Mesendoderm (in vitro differentiated cells): ENCODE data around the gene LGR6.

Experiments used
- DNase-seq: peaks from one replicate; pipeline ENCODE4 v3.0.0; 2013
- H2AK5ac ChIP-seq: 2 replicates; pipeline ENCODE4 v1.6.1; 2013; ENCODE audit warnings: low read length, inconsistent platforms
- H2BK120ac ChIP-seq: 2 replicates; pipeline ENCODE4 v1.6.1; 2013; ENCODE audit warnings: low read depth, mild to moderate bottlenecking, low read length, moderate library complexity, mixed read lengths
- H2BK15ac ChIP-seq: replicated peaks from 2 replicates; pipeline ENCODE4 v1.6.1; 2013; ENCODE audit warnings: low read depth, mild to moderate bottlenecking, moderate library complexity
- H2BK5ac ChIP-seq: 2 replicates; pipeline ENCODE4 v1.6.1; 2013; ENCODE audit warnings: low read length, inconsistent platforms
- H3K18ac ChIP-seq: 2 replicates; pipeline ENCODE4 v1.6.1; 2013; ENCODE audit warnings: mild to moderate bottlenecking, low read length, mixed read lengths
- H3K23ac ChIP-seq: one replicate; pipeline ENCODE4 v1.6.1; 2013; ENCODE audit warnings: low read length
- H3K27ac ChIP-seq: 2 replicates; pipeline ENCODE4 v1.5.1; 2013; ENCODE audit warnings: low read depth, mild to moderate bottlenecking, inconsistent platforms, low read length, moderate library complexity
- H3K27me3 ChIP-seq: 2 replicates; pipeline ENCODE4 v1.6.1; 2013; ENCODE audit warnings: low read length, control low read depth, mild to moderate bottlenecking, inconsistent platforms; ENCODE audit not compliant: insufficient read depth, poor library complexity
- H3K36me3 ChIP-seq: 2 replicates; pipeline ENCODE4 v1.6.1; 2013; ENCODE audit warnings: low read length, inconsistent platforms; ENCODE audit not compliant: control insufficient read depth, insufficient read depth
- H3K4ac ChIP-seq: one replicate; pipeline ENCODE4 v1.6.1; 2013; ENCODE audit warnings: low read depth, mild to moderate bottlenecking, low read length, moderate library complexity
- H3K4me1 ChIP-seq: 2 replicates; pipeline ENCODE4 v1.6.1; 2013; ENCODE audit warnings: low read depth, low read length, inconsistent platforms; ENCODE audit not compliant: control insufficient read depth
- H3K4me2 ChIP-seq: 2 replicates; pipeline ENCODE4 v1.6.1; 2013; ENCODE audit warnings: low read length
- H3K4me3 ChIP-seq: 2 replicates; pipeline ENCODE4 v1.5.1; 2013; ENCODE audit warnings: mild to moderate bottlenecking, low read length
- H3K56ac ChIP-seq: one replicate; pipeline ENCODE4 v1.6.1; 2013; ENCODE audit warnings: low read length
- H3K79me1 ChIP-seq: 2 replicates; pipeline ENCODE4 v1.6.1; 2013; ENCODE audit warnings: low read length, inconsistent platforms
- H3K79me2 ChIP-seq: 2 replicates; pipeline ENCODE4 v1.6.1; 2013; ENCODE audit warnings: mild to moderate bottlenecking, low read length; ENCODE audit not compliant: control insufficient read depth, insufficient read depth
- H3K9ac ChIP-seq: 2 replicates; pipeline ENCODE4 v1.6.1; 2013; ENCODE audit warnings: low read length, inconsistent platforms
- H4K5ac ChIP-seq: one replicate; pipeline ENCODE4 v1.6.1; 2013; ENCODE audit warnings: low read length
- H4K8ac ChIP-seq: one replicate; pipeline ENCODE4 v1.6.1; 2013; ENCODE audit warnings: low read depth, mild to moderate bottlenecking, control low read depth, low read length, moderate library complexity
- WGBS: extraction: QIAGEN DNeasy Blood & Tissue Kit; methylation state at CpG from one replicate; pipeline ENCODE4 v1.1.7; 2013; ENCODE audit warnings: low lambda C conversion rate, missing lambda C conversion rate; ENCODE audit not compliant: insufficient coverage; ENCODE audit errors: extremely low coverage; 5-methylcytosine and 5-hydroxymethylcytosine counted together

The LGR6 gene

GRCh38 chr1:202168861-202169260 lies 24.7 kb upstream of the LGR6 start:
- no peak overlapping the region for H2AK5ac ChIP-seq
- no peak overlapping the region for H3K23ac ChIP-seq
- no CpG with 5 or more reads among the region's 7 CpGs for WGBS
- no peak overlapping the region for H3K18ac ChIP-seq
- H3K9ac ChIP-seq = no peak overlapping the region
- H3K4ac ChIP-seq = no peak overlapping the region
- H3K4me3 ChIP-seq = no peak overlapping the region
- no peak overlapping the region for H2BK120ac ChIP-seq
- H4K5ac ChIP-seq = no peak overlapping the region
- H3K56ac ChIP-seq = no peak overlapping the region
- H3K36me3 ChIP-seq = no peaks in the 10 kb centered on the region
- no peaks in the 10 kb centered on the region for H3K79me2 ChIP-seq
- no peak overlapping the region for H3K4me2 ChIP-seq
- H3K79me1 ChIP-seq = no peaks in the 10 kb centered on the region
- no peaks in the 10 kb centered on the region for H3K4me1 ChIP-seq
- no peak for DNase-seq
- no peak overlapping the region for H3K27ac ChIP-seq
- no peaks in the 10 kb centered on the region for H3K27me3 ChIP-seq
- no peak overlapping the region for H2BK5ac ChIP-seq
- H4K8ac ChIP-seq = no peak overlapping the region
- no peak overlapping the region for H2BK15ac ChIP-seq

DNA sequence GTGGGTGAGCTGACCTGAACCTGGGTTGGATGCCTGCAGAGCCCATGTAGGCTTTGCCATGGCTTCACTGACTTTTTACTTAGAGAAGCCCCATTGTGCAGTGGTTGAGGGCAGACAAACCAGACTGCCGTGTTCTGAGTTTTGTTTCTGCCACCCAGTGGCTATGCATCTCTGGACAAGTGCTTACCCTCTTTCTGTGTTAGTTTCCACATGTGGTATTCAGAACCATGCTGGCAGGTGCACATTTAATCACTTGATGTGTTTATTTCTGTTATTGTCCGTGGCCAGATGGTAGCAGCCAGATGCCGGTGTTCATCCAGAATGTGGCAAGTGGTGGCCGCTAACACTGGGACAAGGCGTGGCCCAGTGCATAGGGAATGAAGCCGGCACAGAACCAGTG lies 22.9 kb upstream of the LGR6 start:
- Histone ChIP-seq H2AK5ac (no peak overlapping the region), H3K56ac (no peak overlapping the region), H2BK15ac (no peak overlapping the region), H2BK120ac (no peak overlapping the region), H3K36me3 (no peaks in the 10 kb centered on the region), H3K4me2 (no peak overlapping the region), H3K79me1 (no peaks in the 10 kb centered on the region), H3K79me2 (no peaks in the 10 kb centered on the region), H3K4me1 (no peaks in the 10 kb centered on the region), H4K8ac (no peak overlapping the region), H3K4ac (no peak overlapping the region), H3K23ac (no peak overlapping the region), H3K9ac (no peak overlapping the region), H3K18ac (no peak overlapping the region), H3K27ac (no peak overlapping the region), H2BK5ac (no peak overlapping the region), H3K27me3 (no peaks in the 10 kb centered on the region), H4K5ac (no peak overlapping the region), H3K4me3 (no peak overlapping the region)
- DNase-seq = no peak
- no CpG with 5 or more reads among the region's 6 CpGs for WGBS

- H2BK15ac ChIP-seq = no peak overlapping the region
- H3K18ac ChIP-seq = no peak overlapping the region
- no peak overlapping the region for H3K9ac ChIP-seq
- no peaks in the 10 kb centered on the region for H3K79me2 ChIP-seq
- H4K8ac ChIP-seq = no peak overlapping the region
- no peak overlapping the region for H3K4ac ChIP-seq
- H3K4me2 ChIP-seq = no peak overlapping the region
- H3K23ac ChIP-seq = no peak overlapping the region
- no peak overlapping the region for H2BK5ac ChIP-seq
- H3K27ac ChIP-seq = no peak overlapping the region
- no peaks in the 10 kb centered on the region for H3K79me1 ChIP-seq
- no peak overlapping the region for H4K5ac ChIP-seq
- no peaks in the 10 kb centered on the region for H3K36me3 ChIP-seq
- WGBS = no CpG with 5 or more reads among the region's 11 CpGs
- no peak overlapping the region for H2AK5ac ChIP-seq
- H3K4me3 ChIP-seq = no peak overlapping the region
- H2BK120ac ChIP-seq = no peak overlapping the region
- no peak overlapping the region for H3K56ac ChIP-seq
- no peaks in the 10 kb centered on the region for H3K4me1 ChIP-seq
- H3K27me3 ChIP-seq = no peaks in the 10 kb centered on the region
- DNase-seq = no peak
Observed at GRCh38 chr1:202171292-202172014, 22.1 kb upstream of the LGR6 start.

- no peak overlapping the region for H2BK120ac ChIP-seq
- no peak overlapping the region for H2BK5ac ChIP-seq
Observed at GRCh38 chr1:202172015-202172355, 21.6 kb upstream of the LGR6 start.

GRCh38 chr1:202173993-202174392 lies 19.6 kb upstream of the LGR6 start:
- no CpG with 5 or more reads among the region's 7 CpGs for WGBS
- no peak overlapping the region for H2BK15ac ChIP-seq
- no peak for DNase-seq

More at GRCh38 chr1:202172015-202172355, 21.6 kb upstream of the LGR6 start:
- no peak overlapping the region for H3K4me3 ChIP-seq
- H3K36me3 ChIP-seq = no peaks in the 10 kb centered on the region
- H2BK15ac ChIP-seq = no peak overlapping the region
- no peak overlapping the region for H3K23ac ChIP-seq
- no peak overlapping the region for H4K5ac ChIP-seq
- no peak overlapping the region for H3K56ac ChIP-seq
- no peak overlapping the region for H4K8ac ChIP-seq
- H3K18ac ChIP-seq = no peak overlapping the region
- no peak overlapping the region for H3K4ac ChIP-seq
- H3K79me2 ChIP-seq = no peaks in the 10 kb centered on the region
- H3K79me1 ChIP-seq = no peaks in the 10 kb centered on the region
- H3K27ac ChIP-seq = no peak overlapping the region
- no peak overlapping the region for H2AK5ac ChIP-seq
- no peaks in the 10 kb centered on the region for H3K27me3 ChIP-seq
- no peak overlapping the region for H3K4me2 ChIP-seq
- WGBS = no CpG with 5 or more reads among the region's 5 CpGs
- DNase-seq = no peak
- H3K9ac ChIP-seq = no peak overlapping the region
- no peaks in the 10 kb centered on the region for H3K4me1 ChIP-seq

More at GRCh38 chr1:202173993-202174392, 19.6 kb upstream of the LGR6 start:
- H2BK5ac ChIP-seq = no peak overlapping the region
- H3K4ac ChIP-seq = no peak overlapping the region
- no peak overlapping the region for H3K27ac ChIP-seq
- no peak overlapping the region for H3K18ac ChIP-seq
- H3K27me3 ChIP-seq = no peaks in the 10 kb centered on the region
- H3K79me1 ChIP-seq = no peaks in the 10 kb centered on the region
- no peak overlapping the region for H3K9ac ChIP-seq
- H3K79me2 ChIP-seq = no peaks in the 10 kb centered on the region
- H3K56ac ChIP-seq = no peak overlapping the region
- no peak overlapping the region for H3K4me3 ChIP-seq
- H3K36me3 ChIP-seq = no peaks in the 10 kb centered on the region
- H3K4me2 ChIP-seq = no peak overlapping the region
- H2BK120ac ChIP-seq = no peak overlapping the region
- no peak overlapping the region for H3K23ac ChIP-seq
- H4K5ac ChIP-seq = no peak overlapping the region
- no peak overlapping the region for H4K8ac ChIP-seq
- H3K4me1 ChIP-seq = no peaks in the 10 kb centered on the region
- no peak overlapping the region for H2AK5ac ChIP-seq
